Adipose tissue (tissue), 3 donors: ENCODE measurements around the gene EVI5. TPM values are rescaled to one million over a fixed set of nuclear protein-coding genes. Genes with fewer than 3 reads are reported as not detected.
"Not testable (repeated sequence)": the region's sequence is repeated elsewhere in the genome, so short reads cannot be mapped to it uniquely, and the experiment has no call there.

ENCODE experiments used
- H3K27ac ChIP-seq: one replicate; pipeline ENCODE4 v1.5.1; 2013; ENCODE audit warnings: low read depth, low read length
- WGBS, 3 donors: extraction: QIAGEN DNeasy Blood & Tissue Kit; methylation state at CpG; one replicate each; pipeline ENCODE4 v1.1.7; 2013; 5-methylcytosine and 5-hydroxymethylcytosine counted together
- polyA plus RNA-seq, 3 donors: library from polyadenylated mRNA; stranded (reverse); fragments of 200-250 nt; gene quantifications; one replicate each; pipeline ENCODE4 v1.2.3, GENCODE V29; 2013
- donor health status: healthy with polysubstance abuse.
- donor health status: Bipolar disorder and iron deficiency.
- donor health status: healthy.

The EVI5 gene
- polyA plus RNA-seq, 3 donors: 2.2 to 7.1 (median 5.8) TPM

DNA sequence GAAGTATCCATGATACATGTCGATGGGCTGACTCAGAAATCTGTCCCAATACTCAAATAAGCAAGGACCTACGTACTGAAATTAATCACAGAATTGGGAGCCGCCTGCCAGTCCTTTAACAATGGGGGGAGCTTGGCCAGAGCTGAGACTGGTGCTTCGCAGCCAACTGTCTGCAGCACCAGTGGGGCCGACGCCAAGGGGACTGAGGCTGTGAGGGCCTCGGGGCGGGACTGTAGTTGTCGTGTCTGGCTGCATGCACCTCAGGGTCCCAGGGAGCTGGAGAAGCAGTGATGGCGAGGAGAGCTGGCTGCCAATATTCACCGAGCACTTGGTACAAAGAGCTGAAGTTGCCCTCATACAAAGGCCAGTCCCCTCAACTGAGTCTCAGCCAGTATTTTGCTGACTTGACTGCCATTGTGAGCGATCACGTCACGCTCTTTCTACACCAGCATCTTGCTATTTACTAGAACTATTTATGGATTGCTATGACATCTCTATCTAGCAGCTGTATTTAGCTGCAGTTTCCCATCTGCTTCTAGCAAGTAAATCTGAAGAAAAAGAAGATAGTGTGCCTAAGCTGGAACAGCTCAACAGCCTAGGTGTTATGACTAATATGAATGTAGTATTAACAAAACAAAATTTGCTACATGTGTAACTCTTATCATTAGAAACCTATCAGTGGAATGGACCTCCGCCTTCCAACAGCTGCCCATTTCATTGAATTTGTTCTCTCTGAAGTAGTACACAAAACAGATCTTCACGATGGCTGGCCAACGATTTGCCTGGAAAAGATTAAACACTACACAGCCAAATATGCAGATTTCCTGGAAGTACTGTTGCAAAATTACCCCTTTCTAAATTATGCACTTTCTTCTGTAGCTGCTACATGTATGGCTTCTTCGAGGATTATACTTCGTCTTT lies 29.1 kb downstream of the EVI5 start:
- 85 to 90% (median 88%) methylated on average over 17 to 19 of the region's 19 CpGs for WGBS, 3 donors
- H3K27ac ChIP-seq: no peak overlapping the region

GRCh38 chr1:92754719-92755050 lies 30.2 kb downstream of the EVI5 start:
- no peak overlapping the region for H3K27ac ChIP-seq
- WGBS, 3 donors: 85 to 100% (median 94%) methylated on average over 1 of the region's 1 CpG

DNA sequence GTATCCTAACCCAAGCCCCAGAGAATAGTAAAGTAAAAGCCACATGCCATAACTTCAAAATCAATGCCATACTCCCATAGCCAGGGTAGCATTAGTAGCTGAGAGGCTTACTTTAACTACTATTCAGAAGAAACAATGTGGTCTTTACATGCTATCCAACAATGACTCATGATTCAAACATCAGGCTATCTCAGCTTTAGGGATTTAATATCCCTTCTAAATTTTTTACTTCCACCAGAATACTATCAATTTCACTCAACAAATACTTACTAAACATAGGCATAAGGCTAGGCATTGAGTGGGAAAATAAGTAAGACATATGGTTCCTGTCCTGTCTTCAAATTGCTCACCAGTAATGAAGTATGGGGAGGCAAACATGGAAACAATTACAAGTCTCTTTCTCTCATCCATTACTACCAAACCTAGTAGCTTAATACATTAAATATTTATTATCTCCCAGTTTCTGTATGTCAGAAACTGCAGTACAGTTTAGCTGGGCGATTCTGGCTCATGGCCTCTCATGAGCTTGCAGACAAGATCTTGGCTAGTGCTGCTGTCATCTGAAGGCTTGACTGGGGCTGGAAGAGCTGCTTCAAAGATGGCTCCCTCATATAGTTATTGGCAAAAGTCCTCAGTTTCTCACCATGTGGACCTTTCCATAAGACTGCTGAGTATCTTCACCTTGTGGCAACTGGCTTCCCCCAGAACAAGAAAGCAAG lies 30.7 kb downstream of the EVI5 start:
- H3K27ac ChIP-seq: no peak overlapping the region
- WGBS, 3 donors: 86 to 100% (median 96%) methylated on average over 1 of the region's 1 CpG

- 59 to 66% (median 64%) methylated on average over 3 of the region's 3 CpGs for WGBS, 3 donors
- H3K27ac ChIP-seq: no peak overlapping the region
These were observed 32.2 kb downstream of the EVI5 start for GRCh38 chr1:92752719-92753118.

DNA sequence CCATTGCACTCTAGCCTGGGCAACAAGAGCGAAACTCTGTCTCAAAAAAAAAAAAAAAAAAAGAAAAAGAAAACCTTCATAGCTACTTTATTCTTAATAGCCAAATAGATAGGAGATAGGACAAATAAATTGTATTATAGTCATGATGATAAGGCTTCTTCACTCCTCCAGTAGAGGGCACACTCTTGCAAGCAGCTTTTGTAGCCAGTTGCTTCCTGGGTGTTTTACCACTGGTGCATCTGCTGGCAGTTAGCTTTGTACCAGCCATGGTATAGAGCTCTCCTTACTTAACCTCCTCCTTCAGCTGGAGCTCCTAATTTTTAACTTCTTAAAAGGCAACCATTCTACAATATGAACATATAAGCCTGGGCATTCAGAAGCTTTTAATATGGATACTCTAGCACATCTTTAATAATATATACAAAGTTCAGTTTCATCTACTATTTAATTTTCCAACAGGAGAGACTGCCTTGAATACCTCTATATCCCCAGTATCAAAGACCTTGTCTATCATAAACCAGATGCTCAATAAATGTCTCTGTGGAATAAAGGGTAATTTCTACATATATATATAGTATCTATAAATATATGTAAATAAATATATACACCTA lies 35.8 kb downstream of the EVI5 start:
- no CpG with 5 or more reads among the region's 1 CpG for WGBS, 3 donors
- H3K27ac ChIP-seq: no peak overlapping the region

GRCh38 chr1:92748138-92748537 lies 36.8 kb downstream of the EVI5 start:
- no peak overlapping the region for H3K27ac ChIP-seq
- 90 to 92% (median 91%) methylated on average over 3 of the region's 3 CpGs for WGBS, 3 donors

- no peak overlapping the region for H3K27ac ChIP-seq
- WGBS, 3 donors: 44 to 86% (median 85%) methylated on average over 1 of the region's 1 CpG
These were observed 37.2 kb downstream of the EVI5 start for GRCh38 chr1:92747735-92748134.

DNA sequence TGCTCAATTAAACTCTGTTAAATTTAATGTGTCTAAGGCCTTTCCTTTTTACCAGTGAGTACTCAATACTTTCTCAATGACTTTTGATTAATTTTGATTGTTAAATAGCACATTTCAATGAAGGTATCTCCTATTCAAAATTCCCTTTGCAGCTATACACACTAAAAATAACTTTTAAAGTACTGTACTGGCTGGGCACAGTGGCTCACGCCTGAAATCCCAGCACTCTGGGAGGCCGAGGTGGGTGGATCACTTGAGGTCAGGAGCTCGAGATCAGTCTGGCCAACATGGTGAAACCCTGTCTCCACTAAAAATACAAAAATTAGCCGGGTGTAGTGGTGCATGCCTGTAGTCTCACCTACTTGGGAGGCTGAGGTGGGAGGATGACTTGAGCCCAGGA lies 38.7 kb downstream of the EVI5 start:
- H3K27ac ChIP-seq: not testable (repeated sequence)
- WGBS, 3 donors: 90 to 96% (median 91%) methylated on average over 4 of the region's 4 CpGs

DNA sequence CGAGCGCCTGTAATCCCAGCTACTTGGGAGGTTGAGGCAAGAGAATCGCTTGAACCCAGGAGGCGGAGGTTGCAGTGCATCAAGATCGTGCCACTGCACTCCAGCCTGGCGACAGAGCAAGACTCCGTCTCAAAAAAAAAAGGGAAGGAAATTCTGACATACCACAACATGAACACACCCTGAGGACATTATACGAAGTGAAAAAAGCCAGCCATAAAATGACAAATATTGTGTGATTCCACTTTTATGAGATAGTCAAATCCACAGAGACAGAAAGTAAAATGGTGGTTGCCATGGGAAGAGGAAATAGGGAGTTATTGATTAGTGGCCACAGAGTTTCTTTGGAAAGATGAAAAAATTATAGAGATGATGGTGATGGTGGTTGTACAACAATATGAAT lies 41.7 kb downstream of the EVI5 start:
- no peak overlapping the region for H3K27ac ChIP-seq
- 71 to 94% (median 78%) methylated on average over 8 of the region's 8 CpGs for WGBS, 3 donors

- WGBS, 3 donors: 79 to 83% (median 82%) methylated on average over 4 of the region's 4 CpGs
- no peak overlapping the region for H3K27ac ChIP-seq
These were observed 45.0 kb downstream of the EVI5 start for GRCh38 chr1:92739669-92740524.

DNA sequence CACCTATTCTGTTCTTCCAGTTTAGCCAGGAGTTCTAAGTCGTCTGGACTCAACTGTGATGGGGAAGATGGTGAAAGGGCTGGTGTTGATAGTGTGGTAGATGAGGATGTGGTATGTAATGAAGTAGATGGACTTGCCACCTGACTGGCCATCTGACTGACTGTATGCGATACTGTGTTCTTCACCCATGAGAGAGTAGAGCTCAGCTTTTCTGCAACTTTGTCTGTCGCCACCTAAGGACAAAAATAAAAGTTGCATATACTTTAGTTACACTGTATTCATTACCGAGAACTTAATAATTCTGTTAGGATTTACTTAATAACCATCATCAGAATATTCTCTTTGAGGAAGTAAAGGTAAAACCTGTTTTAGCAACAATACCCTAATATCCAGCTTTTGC lies 48.5 kb downstream of the EVI5 start:
- H3K27ac ChIP-seq: no peak overlapping the region
- 61 to 86% (median 83%) methylated on average over 4 of the region's 4 CpGs for WGBS, 3 donors

DNA sequence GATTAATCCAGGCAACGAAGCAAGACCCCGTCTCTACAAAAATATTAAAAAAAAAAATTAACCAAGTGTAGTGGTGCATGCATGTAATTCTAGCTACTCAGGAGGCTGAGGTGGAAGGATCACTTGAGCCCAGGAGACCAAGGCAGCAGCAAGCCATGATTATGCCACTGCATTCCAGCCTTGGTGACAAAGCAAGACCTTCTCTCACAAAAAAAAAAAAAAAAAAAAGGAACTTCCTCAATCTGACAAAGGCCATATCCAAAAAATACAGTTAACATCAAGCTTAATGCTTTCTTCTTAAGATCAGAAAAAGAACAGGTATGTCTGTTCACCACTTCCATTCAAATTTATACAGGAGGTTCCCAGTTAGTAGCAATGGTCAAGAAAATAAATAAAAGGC lies 54.4 kb downstream of the EVI5 start:
- 98 to 99% (median 98%) methylated on average over 2 of the region's 2 CpGs for WGBS, 3 donors

DNA sequence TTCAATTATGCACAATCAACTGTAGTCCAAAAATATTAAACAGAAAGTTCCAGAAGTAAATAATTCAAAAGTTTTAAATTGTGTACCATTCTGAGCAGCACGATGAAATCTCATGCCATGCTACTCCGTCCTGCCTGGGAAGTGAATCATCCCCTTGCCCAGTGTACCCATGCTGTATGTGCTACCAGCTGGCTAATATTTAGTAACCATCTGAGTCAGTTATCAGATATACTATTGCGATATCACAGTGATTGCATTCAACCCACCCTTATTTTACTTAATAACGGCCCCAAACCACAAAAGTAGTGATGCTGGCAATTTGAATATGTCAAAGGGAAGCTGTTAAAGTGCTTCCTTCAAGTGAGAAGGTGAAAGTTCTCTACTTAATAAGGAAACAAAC lies 56.2 kb downstream of the EVI5 start:
- 61 to 91% (median 63%) methylated on average over 4 of the region's 4 CpGs for WGBS, 3 donors
- H3K27ac ChIP-seq: no peak overlapping the region

More for the DNA sequence above, 54.4 kb downstream of the EVI5 start:
- no peak overlapping the region for H3K27ac ChIP-seq

DNA sequence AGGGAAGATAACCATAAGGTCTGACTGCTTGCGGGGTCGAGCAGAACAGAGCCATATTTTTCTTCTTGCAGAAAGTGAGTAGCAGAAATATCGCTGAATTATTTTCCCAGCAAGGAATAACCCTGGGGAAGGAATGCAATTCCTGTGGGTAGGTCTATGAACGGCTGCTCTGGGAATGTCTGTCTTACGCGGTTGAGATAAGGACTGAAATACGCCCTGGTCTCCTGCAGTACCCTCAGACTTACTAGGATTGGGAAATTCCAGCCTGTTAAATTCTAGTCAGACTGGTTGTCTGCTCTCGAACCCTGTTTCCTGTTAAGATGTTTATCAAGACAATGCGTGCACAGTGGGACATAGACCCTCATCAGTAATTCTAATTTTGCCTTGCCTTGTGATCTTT lies 61.2 kb downstream of the EVI5 start:
- not testable (repeated sequence) for H3K27ac ChIP-seq
- WGBS, 3 donors: 95 to 96% (median 96%) methylated on average over 9 of the region's 9 CpGs

GRCh38 chr1:92721886-92722285 lies 63.0 kb downstream of the EVI5 start:
- H3K27ac ChIP-seq: no peak overlapping the region

DNA sequence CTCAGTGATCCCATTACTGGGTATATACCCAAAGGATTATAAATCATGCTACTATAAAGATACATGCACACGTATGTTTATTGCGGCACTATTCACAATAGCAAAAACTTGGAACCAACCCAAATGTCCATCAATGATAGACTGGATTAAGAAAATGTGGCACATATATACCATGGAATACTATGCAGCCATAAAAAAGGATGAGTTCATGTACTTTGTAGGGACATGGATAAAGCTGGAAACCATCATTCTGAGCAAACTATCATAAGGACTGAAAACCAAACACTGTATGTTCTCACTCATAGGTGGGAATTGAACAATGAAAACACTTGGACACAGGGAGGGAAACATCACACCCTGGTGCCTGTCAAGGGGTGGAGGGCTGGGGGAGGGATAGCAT lies 63.8 kb downstream of the EVI5 start:
- WGBS, 3 donors: 100% methylated on average over 1 to 2 of the region's 2 CpGs
- H3K27ac ChIP-seq: not testable (repeated sequence)

DNA sequence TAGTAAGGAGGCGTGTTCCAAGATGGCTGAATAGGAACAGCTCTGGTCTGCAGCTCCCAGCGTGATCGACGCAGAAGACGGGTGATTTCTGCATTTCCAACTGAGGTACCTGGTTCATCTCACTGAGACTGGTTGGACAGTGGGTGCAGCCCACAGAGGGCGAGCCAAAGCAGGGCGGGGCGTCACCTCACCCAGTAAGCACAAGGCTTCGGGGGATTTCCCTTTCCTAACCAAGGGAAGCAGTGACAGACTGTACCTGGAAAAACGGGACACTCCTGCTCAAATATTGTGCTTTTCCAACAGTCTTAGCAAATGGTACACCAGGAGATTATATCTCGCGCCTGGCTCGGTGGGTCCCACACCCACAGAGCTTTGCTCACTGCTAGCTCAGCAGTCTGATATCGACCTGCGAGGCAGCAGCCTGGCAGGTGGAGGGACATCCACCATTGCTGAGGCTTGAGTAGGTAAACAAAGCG lies 69.4 kb downstream of the EVI5 start:
- WGBS, 3 donors: 95 to 98% (median 97%) methylated on average over 16 of the region's 16 CpGs
- not testable (repeated sequence) for H3K27ac ChIP-seq

- H3K27ac ChIP-seq: no peak overlapping the region
- 67 to 98% (median 97%) methylated on average over 2 of the region's 2 CpGs for WGBS, 3 donors
These were observed 71.0 kb downstream of the EVI5 start for GRCh38 chr1:92713939-92714338.
